K562 (cell line): Measurements from ENCODE around the gene KCNE1. TPM values are rescaled to one million over a fixed set of nuclear protein-coding genes. Genes with fewer than 3 reads are reported as not detected.

Experiments used
- CBX3 ChIP-seq, 2 experiments: IDR thresholded peaks; 1 replicate in 1 of 2; 2 replicates in 1 of 2; pipeline ENCODE4 v1.6.1; 2012; ENCODE audit warnings: inconsistent platforms in 2 of 2, low read length in 2 of 2, borderline replicate concordance in 1 of 2, control low read depth in 1 of 2
- CCAR2 ChIP-seq: fragments of 200-400 bp; formaldehyde crosslinking; IDR thresholded peaks from 2 replicates; pipeline ENCODE4 v1.6.1; 2017; ENCODE audit warnings: mild to moderate bottlenecking, low read depth, low read length
- HNRNPL ChIP-seq: fragments of 200-400 bp; formaldehyde crosslinking; IDR thresholded peaks from 2 replicates; pipeline ENCODE4 v1.6.1; 2017; ENCODE audit warnings: low read depth, mild to moderate bottlenecking, low read length
- ILF3 ChIP-seq: fragments of 450-650 bp; IDR thresholded peaks from 2 replicates; pipeline ENCODE4 v1.6.1; 2018; ENCODE audit warnings: antibody characterized with exemption, mild to moderate bottlenecking, moderate library complexity, borderline replicate concordance
- PHTF2 ChIP-seq: fragments of 250-450 bp; sonication (Bioruptor Pico); IDR thresholded peaks from 2 replicates; pipeline ENCODE4 v1.5.0; 2021; ENCODE audit warnings: mild to moderate bottlenecking
- PURB ChIP-seq: sonication (generic); formaldehyde crosslinking; IDR thresholded peaks from 2 replicates; pipeline ENCODE4 v1.9.0; 2021; ENCODE audit warnings: low read depth, mild to moderate bottlenecking, missing genetic modification reagents
- RBM15 ChIP-seq: fragments of 200-400 bp; formaldehyde crosslinking; IDR thresholded peaks from 2 replicates; pipeline ENCODE4 v1.6.1; 2018; ENCODE audit warnings: mild to moderate bottlenecking, low read length, moderate library complexity; ENCODE audit not compliant: insufficient read depth
- SAFB2 ChIP-seq: fragments of 200-400 bp; formaldehyde crosslinking; IDR thresholded peaks from 2 replicates; pipeline ENCODE4 v1.6.1; 2018; ENCODE audit warnings: borderline replicate concordance, low read length, low read depth, moderate library complexity; ENCODE audit not compliant: severe bottlenecking
- SRSF1 ChIP-seq: fragments of 200-400 bp; formaldehyde crosslinking; IDR thresholded peaks from 2 replicates; pipeline ENCODE4 v1.6.1; 2017; ENCODE audit warnings: mild to moderate bottlenecking, low read depth, low read length, moderate library complexity
- ZFP36 ChIP-seq: fragments of 150-350 bp; IDR thresholded peaks from 2 replicates; pipeline ENCODE4 v1.6.1; 2018; ENCODE audit warnings: low read length, low read depth; ENCODE audit not compliant: partially characterized antibody
- ZNF146 ChIP-seq: IDR thresholded peaks from one replicate; pipeline ENCODE4 v1.6.1; 2018; ENCODE audit warnings: missing compliant biosample characterization; ENCODE audit not compliant: unreplicated experiment
- ZNF274 ChIP-seq: IDR thresholded peaks from 2 replicates; pipeline ENCODE4 v1.6.1; 2011; ENCODE audit warnings: low read depth, mild to moderate bottlenecking, low read length, moderate library complexity, borderline replicate concordance
- ZNF583 ChIP-seq: fragments of 250-450 bp; sonication (Bioruptor Pico); IDR thresholded peaks from 2 replicates; pipeline ENCODE4 v1.4.0; 2020
- ZNF766 ChIP-seq: fragments of 200-800 bp; sonication (Bioruptor generic); conservative IDR thresholded peaks from 2 replicates; pipeline ENCODE4 v1.6.1; 2016; ENCODE audit warnings: missing genetic modification characterization, missing compliant biosample characterization
- polyA plus RNA-seq, 8 experiments: library from polyadenylated mRNA; depleted of rRNA in 4 of 8; stranded (reverse) in 5 of 8; unstranded in 3 of 8; fragments of >200 nt; fragmentation: Nextera tagmentation in 2 of 8; fragmentation: Illumina TruSeq in 1 of 8; extraction: Ambion mirVana in 2 of 8; extraction: Trizol in 1 of 8; gene quantifications; 2 replicates each; pipeline versions ENCODE4 v1.2.1 to v1.2.3, GENCODE V29; 2011 to 2014; ENCODE audit warnings: inconsistent platforms in 1 of 8, missing spikeins in 1 of 8
- total RNA-seq, 7 experiments: library from RNA; depleted of rRNA in 6 of 7; stranded (reverse); fragments of >200 nt in 6 of 7; fragmentation: Illumina TruSeq in 2 of 7; extraction: Trizol in 2 of 7; gene quantifications; 2 replicates each; pipeline versions ENCODE4 v1.2.1 to v1.2.3, GENCODE V29; 2011 to 2021; ENCODE audit warnings: low replicate concordance in 1 of 7
- TF ChIP-seq, protein P1 (sequence below): fragments of 450-650 bp; IDR thresholded peaks from 2 replicates; pipeline ENCODE4 v1.6.1; 2016; ENCODE audit warnings: mild to moderate bottlenecking, moderate library complexity
- TF ChIP-seq, protein P2 (sequence below): fragments of 450-650 bp; formaldehyde crosslinking; IDR thresholded peaks from 2 replicates; pipeline ENCODE4 v1.4.0; 2022; ENCODE audit warnings: mild to moderate bottlenecking, moderate library complexity

Gene KCNE1
- total and polyA plus RNA-seq, 9 of the 15 experiments (the other 6 are each of a cell fraction or from before 2014, with no cell fraction given) = 0.05 to 0.22 (median 0.11) TPM; not detected in 3

DNA sequence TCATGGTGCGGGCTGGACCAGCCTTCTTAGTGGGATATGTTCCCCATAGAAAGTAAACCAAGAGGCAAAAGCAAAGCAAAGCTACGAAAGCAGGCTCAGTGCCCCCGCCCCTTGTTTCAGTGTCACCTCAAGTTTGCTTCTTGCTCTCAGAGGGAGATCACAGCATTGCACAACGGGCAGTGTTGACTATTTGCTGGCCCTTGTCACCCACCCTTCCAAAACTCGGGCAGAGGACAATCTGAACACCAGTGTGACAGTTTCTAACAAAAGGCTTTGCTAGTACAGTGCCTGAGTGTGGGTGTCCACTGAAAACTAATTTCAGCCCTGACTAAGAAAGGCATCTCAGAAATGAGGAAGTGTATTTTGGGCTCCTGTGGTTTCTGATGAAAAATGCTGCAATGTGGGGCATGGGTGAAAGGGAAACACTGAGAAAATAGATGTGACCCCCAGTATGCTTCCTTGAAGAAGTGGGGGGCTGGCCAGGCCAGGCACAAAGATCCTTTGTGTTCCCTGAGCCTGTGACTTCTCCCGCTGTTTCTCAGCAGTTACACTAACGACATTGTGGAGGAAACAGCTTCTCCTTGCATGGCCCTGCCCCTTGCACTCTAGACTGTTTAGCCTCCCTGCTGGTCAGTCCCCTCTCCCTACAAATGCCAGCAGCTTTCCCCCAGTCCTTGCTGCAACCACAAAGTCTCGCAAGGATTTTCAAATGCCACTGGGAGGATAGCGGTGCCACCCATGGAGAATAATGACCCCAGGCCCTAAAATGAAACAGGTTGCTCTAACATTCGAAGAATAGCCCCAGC, 33.3 kb upstream of the KCNE1 start (continued):
- TF ChIP-seq, protein P1, sequence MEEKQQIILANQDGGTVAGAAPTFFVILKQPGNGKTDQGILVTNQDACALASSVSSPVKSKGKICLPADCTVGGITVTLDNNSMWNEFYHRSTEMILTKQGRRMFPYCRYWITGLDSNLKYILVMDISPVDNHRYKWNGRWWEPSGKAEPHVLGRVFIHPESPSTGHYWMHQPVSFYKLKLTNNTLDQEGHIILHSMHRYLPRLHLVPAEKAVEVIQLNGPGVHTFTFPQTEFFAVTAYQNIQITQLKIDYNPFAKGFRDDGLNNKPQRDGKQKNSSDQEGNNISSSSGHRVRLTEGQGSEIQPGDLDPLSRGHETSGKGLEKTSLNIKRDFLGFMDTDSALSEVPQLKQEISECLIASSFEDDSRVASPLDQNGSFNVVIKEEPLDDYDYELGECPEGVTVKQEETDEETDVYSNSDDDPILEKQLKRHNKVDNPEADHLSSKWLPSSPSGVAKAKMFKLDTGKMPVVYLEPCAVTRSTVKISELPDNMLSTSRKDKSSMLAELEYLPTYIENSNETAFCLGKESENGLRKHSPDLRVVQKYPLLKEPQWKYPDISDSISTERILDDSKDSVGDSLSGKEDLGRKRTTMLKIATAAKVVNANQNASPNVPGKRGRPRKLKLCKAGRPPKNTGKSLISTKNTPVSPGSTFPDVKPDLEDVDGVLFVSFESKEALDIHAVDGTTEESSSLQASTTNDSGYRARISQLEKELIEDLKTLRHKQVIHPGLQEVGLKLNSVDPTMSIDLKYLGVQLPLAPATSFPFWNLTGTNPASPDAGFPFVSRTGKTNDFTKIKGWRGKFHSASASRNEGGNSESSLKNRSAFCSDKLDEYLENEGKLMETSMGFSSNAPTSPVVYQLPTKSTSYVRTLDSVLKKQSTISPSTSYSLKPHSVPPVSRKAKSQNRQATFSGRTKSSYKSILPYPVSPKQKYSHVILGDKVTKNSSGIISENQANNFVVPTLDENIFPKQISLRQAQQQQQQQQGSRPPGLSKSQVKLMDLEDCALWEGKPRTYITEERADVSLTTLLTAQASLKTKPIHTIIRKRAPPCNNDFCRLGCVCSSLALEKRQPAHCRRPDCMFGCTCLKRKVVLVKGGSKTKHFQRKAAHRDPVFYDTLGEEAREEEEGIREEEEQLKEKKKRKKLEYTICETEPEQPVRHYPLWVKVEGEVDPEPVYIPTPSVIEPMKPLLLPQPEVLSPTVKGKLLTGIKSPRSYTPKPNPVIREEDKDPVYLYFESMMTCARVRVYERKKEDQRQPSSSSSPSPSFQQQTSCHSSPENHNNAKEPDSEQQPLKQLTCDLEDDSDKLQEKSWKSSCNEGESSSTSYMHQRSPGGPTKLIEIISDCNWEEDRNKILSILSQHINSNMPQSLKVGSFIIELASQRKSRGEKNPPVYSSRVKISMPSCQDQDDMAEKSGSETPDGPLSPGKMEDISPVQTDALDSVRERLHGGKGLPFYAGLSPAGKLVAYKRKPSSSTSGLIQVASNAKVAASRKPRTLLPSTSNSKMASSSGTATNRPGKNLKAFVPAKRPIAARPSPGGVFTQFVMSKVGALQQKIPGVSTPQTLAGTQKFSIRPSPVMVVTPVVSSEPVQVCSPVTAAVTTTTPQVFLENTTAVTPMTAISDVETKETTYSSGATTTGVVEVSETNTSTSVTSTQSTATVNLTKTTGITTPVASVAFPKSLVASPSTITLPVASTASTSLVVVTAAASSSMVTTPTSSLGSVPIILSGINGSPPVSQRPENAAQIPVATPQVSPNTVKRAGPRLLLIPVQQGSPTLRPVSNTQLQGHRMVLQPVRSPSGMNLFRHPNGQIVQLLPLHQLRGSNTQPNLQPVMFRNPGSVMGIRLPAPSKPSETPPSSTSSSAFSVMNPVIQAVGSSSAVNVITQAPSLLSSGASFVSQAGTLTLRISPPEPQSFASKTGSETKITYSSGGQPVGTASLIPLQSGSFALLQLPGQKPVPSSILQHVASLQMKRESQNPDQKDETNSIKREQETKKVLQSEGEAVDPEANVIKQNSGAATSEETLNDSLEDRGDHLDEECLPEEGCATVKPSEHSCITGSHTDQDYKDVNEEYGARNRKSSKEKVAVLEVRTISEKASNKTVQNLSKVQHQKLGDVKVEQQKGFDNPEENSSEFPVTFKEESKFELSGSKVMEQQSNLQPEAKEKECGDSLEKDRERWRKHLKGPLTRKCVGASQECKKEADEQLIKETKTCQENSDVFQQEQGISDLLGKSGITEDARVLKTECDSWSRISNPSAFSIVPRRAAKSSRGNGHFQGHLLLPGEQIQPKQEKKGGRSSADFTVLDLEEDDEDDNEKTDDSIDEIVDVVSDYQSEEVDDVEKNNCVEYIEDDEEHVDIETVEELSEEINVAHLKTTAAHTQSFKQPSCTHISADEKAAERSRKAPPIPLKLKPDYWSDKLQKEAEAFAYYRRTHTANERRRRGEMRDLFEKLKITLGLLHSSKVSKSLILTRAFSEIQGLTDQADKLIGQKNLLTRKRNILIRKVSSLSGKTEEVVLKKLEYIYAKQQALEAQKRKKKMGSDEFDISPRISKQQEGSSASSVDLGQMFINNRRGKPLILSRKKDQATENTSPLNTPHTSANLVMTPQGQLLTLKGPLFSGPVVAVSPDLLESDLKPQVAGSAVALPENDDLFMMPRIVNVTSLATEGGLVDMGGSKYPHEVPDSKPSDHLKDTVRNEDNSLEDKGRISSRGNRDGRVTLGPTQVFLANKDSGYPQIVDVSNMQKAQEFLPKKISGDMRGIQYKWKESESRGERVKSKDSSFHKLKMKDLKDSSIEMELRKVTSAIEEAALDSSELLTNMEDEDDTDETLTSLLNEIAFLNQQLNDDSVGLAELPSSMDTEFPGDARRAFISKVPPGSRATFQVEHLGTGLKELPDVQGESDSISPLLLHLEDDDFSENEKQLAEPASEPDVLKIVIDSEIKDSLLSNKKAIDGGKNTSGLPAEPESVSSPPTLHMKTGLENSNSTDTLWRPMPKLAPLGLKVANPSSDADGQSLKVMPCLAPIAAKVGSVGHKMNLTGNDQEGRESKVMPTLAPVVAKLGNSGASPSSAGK = no peak
- TF ChIP-seq ILF3 = no peak
- TF ChIP-seq CCAR2 = no peak
- peak; percentile 42; the same call in 1 of the 2 replicates for TF ChIP-seq ZNF766 (CRISPR knock-in tag)
- no peak for TF ChIP-seq PURB
- TF ChIP-seq PHTF2 (CRISPR knock-in tag) = no peak
- TF ChIP-seq ZNF146 = no peak
- no peak for TF ChIP-seq ZNF274
- TF ChIP-seq ZFP36 = no peak
- no peak for TF ChIP-seq SAFB2
- TF ChIP-seq, protein P2, sequence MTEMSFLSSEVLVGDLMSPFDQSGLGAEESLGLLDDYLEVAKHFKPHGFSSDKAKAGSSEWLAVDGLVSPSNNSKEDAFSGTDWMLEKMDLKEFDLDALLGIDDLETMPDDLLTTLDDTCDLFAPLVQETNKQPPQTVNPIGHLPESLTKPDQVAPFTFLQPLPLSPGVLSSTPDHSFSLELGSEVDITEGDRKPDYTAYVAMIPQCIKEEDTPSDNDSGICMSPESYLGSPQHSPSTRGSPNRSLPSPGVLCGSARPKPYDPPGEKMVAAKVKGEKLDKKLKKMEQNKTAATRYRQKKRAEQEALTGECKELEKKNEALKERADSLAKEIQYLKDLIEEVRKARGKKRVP (CRISPR knock-in tag) = peak; percentile 98
- TF ChIP-seq SRSF1 = no peak
- TF ChIP-seq ZNF583 = peak; percentile 68; the same call in 1 of the 2 replicates
- TF ChIP-seq RBM15 = no peak
- no peak for TF ChIP-seq HNRNPL
- no peak for TF ChIP-seq CBX3 (IDR thresholded peaks at IDR 0.05; ENCODE audit: borderline replicate concordance in 1 of 2, low read length in 2 of 2)
